A673 (cell line): ENCODE results near the gene ZMPSTE24. TPM values are rescaled to one million over a fixed set of nuclear protein-coding genes. Genes with fewer than 3 reads are reported as not detected.

Experiments used
- BruUV-seq: library from RNA; stranded (reverse); fragments of 400-500 nt; replicated peaks from 2 replicates; lab custom pipeline; 2021; lab: Mats Ljungman, UMichigan
- CTCF ChIA-PET: fragments of 300-600 bp; sonication (Branson Sonifier 250); formaldehyde crosslinking; loops from one replicate; lab custom pipeline; 2022; ENCODE audit warnings: antibody characterized with exemption; lab: Charles Lee
- POLR2A ChIA-PET: fragments of 300-600 bp; sonication (Branson Sonifier 250); formaldehyde crosslinking; loops from one replicate; lab custom pipeline; 2022; ENCODE audit warnings: antibody characterized with exemption; ENCODE audit not compliant: low non-redundant PET; lab: Charles Lee
- DNase-seq: peaks from one replicate; pipeline ENCODE4 v3.0.0-alpha.2; 2015; ENCODE audit warnings: low spot score
- H3K27ac ChIP-seq: fragments of 200-600 bp; sonication (generic); 2 replicates; pipeline ENCODE4 v1.5.1; 2016; ENCODE audit warnings: mixed run types, low read depth, mild to moderate bottlenecking, mixed read lengths, antibody characterized with exemption, low read length; ENCODE audit not compliant: poor library complexity, severe bottlenecking
- H3K27me3 ChIP-seq: fragments of 200-600 bp; sonication (generic); replicated peaks from 2 replicates; pipeline ENCODE4 v1.6.1; 2017; ENCODE audit warnings: mixed run types, low read depth, mild to moderate bottlenecking, mixed read lengths, antibody characterized with exemption, low read length; ENCODE audit not compliant: insufficient read depth, poor library complexity
- H3K36me3 ChIP-seq: fragments of 200-600 bp; sonication (generic); 2 replicates; pipeline ENCODE4 v1.6.1; 2016; ENCODE audit warnings: mixed run types, mild to moderate bottlenecking, mixed read lengths, antibody characterized with exemption, low read length; ENCODE audit not compliant: insufficient read depth, poor library complexity, severe bottlenecking
- H3K4me1 ChIP-seq: fragments of 200-600 bp; sonication (generic); 2 replicates; pipeline ENCODE4 v1.6.1; 2017; ENCODE audit warnings: mixed run types, mild to moderate bottlenecking, mixed read lengths, antibody characterized with exemption, low read length; ENCODE audit not compliant: insufficient read depth, poor library complexity, severe bottlenecking
- H3K4me3 ChIP-seq: fragments of 200-600 bp; sonication (generic); 2 replicates; pipeline ENCODE4 v1.5.1; 2016; ENCODE audit warnings: low read depth, mixed run types, mild to moderate bottlenecking, mixed read lengths, low read length; ENCODE audit not compliant: poor library complexity, severe bottlenecking
- H3K9me3 ChIP-seq: fragments of 200-600 bp; sonication (generic); 2 replicates; pipeline ENCODE4 v1.6.1; 2016; ENCODE audit warnings: mixed run types, low read depth, mild to moderate bottlenecking, mixed read lengths, antibody characterized with exemption, low read length; ENCODE audit not compliant: poor library complexity, severe bottlenecking
- EZH2 ChIP-seq: fragments of 200-600 bp; sonication (generic); IDR thresholded peaks from 2 replicates; pipeline ENCODE4 v1.6.1; 2017; ENCODE audit warnings: borderline replicate concordance, low read depth, mild to moderate bottlenecking, mixed read lengths, antibody characterized with exemption, low read length; ENCODE audit not compliant: poor library complexity, severe bottlenecking
- intact Hi-C: fragments of 100-400 bp; cut with micrococcal nuclease; formaldehyde crosslinking; loops from one replicate; pipeline ENCODE4 v1.10.0; 2022; ENCODE audit not compliant: unreplicated experiment
- total RNA-seq: library from RNA; stranded (reverse); gene quantifications from 2 replicates; pipeline ENCODE4 v1.2.3, GENCODE V29; 2021
- TF ChIP-seq, protein P1 (sequence below): fragments of 300-800, 200-600 bp; sonication (generic); conservative IDR thresholded peaks from 2 replicates; pipeline ENCODE4 v1.5.1; 2017; ENCODE audit warnings: low read depth, mild to moderate bottlenecking, antibody characterized with exemption, low read length, moderate library complexity, mixed read lengths

The ZMPSTE24 gene
- total RNA-seq, 1 experiment from 2014 or later = 72.1 TPM

GRCh38 chr1:40270152-40270834, 12.3 kb downstream of the ZMPSTE24 start:
- POLR2A ChIA-PET = no interaction called here
- BruUV-seq = no TSS peak
- CTCF ChIA-PET = no interaction called here
- Histone ChIP-seq H3K9me3 (no peaks in the 10 kb centered on the region), H3K36me3 (peaks cover 68% of the 10 kb centered on the region), H3K27ac (no peak overlapping the region), H3K4me3 (no peak overlapping the region), H3K4me1 (no peaks in the 10 kb centered on the region), H3K27me3 (no peaks in the 10 kb centered on the region)
- DNase-seq = no peak
- TF ChIP-seq EZH2 = no peak
- TF ChIP-seq, protein P1, sequence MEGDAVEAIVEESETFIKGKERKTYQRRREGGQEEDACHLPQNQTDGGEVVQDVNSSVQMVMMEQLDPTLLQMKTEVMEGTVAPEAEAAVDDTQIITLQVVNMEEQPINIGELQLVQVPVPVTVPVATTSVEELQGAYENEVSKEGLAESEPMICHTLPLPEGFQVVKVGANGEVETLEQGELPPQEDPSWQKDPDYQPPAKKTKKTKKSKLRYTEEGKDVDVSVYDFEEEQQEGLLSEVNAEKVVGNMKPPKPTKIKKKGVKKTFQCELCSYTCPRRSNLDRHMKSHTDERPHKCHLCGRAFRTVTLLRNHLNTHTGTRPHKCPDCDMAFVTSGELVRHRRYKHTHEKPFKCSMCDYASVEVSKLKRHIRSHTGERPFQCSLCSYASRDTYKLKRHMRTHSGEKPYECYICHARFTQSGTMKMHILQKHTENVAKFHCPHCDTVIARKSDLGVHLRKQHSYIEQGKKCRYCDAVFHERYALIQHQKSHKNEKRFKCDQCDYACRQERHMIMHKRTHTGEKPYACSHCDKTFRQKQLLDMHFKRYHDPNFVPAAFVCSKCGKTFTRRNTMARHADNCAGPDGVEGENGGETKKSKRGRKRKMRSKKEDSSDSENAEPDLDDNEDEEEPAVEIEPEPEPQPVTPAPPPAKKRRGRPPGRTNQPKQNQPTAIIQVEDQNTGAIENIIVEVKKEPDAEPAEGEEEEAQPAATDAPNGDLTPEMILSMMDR = no peak
- intact Hi-C loops = no loop called here

DNA sequence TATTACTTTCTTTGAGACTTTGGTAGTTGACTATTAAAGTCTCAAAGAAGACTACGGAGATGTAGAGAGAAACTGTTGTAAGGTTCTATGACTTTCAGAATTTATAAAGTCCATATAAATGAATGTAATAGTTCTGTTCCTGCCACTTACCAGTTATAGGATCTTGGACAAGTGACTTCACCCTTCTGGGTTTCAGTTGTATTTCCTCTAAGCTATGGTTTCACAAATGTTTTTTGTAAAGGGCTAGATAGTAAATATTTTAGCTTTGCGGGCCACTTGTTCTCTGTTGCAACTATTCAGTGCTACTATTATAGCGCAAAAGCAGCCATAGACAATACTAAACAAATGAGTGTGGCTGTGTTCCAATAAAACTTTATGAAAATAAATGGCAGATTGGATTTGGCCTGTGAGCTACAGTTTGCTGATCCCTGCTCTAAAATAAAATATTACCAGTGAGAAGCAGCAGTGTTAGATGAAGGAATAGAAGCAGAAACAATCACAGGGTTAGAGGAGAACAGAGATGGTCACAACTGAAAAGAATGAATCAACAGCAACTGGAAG, 14.7 kb downstream of the ZMPSTE24 start:
- intact Hi-C loops = no loop called here
- Histone ChIP-seq H3K36me3 (peaks cover 57% of the 10 kb centered on the region), H3K27ac (no peak overlapping the region), H3K27me3 (no peaks in the 10 kb centered on the region), H3K4me1 (no peaks in the 10 kb centered on the region), H3K9me3 (no peaks in the 10 kb centered on the region), H3K4me3 (no peak overlapping the region)
- CTCF ChIA-PET = no interaction called here
- BruUV-seq = no TSS peak
- TF ChIP-seq EZH2 = no peak
- TF ChIP-seq, protein P1 = no peak
- no peak for DNase-seq
- POLR2A ChIA-PET = no interaction called here

GRCh38 chr1:40273547-40274166, 15.6 kb downstream of the ZMPSTE24 start:
- DNase-seq = no peak
- Histone ChIP-seq H3K9me3 (no peaks in the 10 kb centered on the region), H3K36me3 (peaks cover 47% of the 10 kb centered on the region), H3K27ac (no peak overlapping the region), H3K27me3 (no peaks in the 10 kb centered on the region), H3K4me3 (no peak overlapping the region), H3K4me1 (no peaks in the 10 kb centered on the region)
- intact Hi-C loops = no loop called here
- POLR2A ChIA-PET = no interaction called here
- no TSS peak for BruUV-seq
- CTCF ChIA-PET = no interaction called here
- TF ChIP-seq EZH2 = no peak
- TF ChIP-seq, protein P1 = no peak
